Erythroblast (primary cell): Measurements from ENCODE around the gene NELL1.

Experiments used
- GATA1 ChIP-seq: IDR thresholded peaks from 2 replicates; pipeline ENCODE4 v1.6.1; 2011; ENCODE audit warnings: low read depth, mild to moderate bottlenecking, control low read depth, low read length, moderate library complexity
- POLR2A ChIP-seq: IDR thresholded peaks from 2 replicates; pipeline ENCODE4 v1.6.1; 2011; ENCODE audit warnings: mild to moderate bottlenecking, low read length

DNA sequence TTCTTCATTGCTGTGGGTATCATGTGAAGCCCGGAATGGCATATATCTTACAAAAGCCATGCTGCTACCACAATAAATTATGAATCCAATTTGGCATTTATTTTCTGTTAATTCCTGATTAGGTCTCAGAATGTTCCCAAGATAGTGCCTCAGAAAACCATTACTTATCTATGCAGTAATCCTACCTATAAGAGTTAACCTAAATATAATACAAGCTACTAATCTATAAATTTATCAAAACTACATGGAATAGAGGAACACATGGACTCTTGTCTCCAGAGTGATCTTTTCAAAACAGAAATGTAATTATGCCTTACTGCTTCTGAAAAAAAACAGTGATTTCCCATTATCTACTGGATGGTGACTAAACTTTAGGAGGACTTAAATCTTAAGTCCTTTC is 835.7 kb downstream of the NELL1 start:
- TF ChIP-seq POLR2A (no peak), GATA1 (no peak)
